Measurements from ENCODE around the gene BCR. TPM values are rescaled to one million over a fixed set of nuclear protein-coding genes. Genes with fewer than 3 reads are reported as not detected.

The BCR gene
- total RNA-seq, 1 donor from 2014 or later, result 118 TPM

DNA sequence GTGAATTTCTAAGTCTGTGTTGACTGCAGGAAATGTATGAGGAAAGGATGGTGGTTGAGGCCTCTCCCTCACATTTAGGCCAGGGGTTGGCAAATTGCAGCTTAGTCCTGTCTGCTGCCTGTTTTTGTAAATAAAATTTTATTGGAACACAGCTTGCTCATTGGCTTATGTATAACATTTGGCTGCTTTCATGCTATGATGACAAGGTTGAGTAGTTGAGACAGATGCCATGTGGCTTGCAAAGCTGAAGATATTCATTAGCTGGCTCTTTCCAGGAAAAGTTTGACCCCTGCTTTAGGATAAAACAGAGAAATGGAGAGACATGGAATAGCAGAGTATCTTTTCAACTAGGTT is 46.2 kb downstream of the BCR start:
- H3K27me3 ChIP-seq (ENCODE audit: control insufficient read depth, insufficient read depth, low read length), result no peaks in the 10 kb centered on the region
- no peak overlapping the region for H3K4me3 ChIP-seq (ENCODE audit: low read depth, low read length)
- FAIRE-seq, result no peak
- no peaks in the 10 kb centered on the region for H3K36me3 ChIP-seq (ENCODE audit: control insufficient read depth, insufficient read depth, low read length)
- TF ChIP-seq, protein P1, sequence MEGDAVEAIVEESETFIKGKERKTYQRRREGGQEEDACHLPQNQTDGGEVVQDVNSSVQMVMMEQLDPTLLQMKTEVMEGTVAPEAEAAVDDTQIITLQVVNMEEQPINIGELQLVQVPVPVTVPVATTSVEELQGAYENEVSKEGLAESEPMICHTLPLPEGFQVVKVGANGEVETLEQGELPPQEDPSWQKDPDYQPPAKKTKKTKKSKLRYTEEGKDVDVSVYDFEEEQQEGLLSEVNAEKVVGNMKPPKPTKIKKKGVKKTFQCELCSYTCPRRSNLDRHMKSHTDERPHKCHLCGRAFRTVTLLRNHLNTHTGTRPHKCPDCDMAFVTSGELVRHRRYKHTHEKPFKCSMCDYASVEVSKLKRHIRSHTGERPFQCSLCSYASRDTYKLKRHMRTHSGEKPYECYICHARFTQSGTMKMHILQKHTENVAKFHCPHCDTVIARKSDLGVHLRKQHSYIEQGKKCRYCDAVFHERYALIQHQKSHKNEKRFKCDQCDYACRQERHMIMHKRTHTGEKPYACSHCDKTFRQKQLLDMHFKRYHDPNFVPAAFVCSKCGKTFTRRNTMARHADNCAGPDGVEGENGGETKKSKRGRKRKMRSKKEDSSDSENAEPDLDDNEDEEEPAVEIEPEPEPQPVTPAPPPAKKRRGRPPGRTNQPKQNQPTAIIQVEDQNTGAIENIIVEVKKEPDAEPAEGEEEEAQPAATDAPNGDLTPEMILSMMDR (IDR thresholded peaks at IDR 0.05; ENCODE audit: insufficient read depth, low read length, severe bottlenecking), result no peak
- DNase-seq (ENCODE audit: low read depth), result no peak

DNA sequence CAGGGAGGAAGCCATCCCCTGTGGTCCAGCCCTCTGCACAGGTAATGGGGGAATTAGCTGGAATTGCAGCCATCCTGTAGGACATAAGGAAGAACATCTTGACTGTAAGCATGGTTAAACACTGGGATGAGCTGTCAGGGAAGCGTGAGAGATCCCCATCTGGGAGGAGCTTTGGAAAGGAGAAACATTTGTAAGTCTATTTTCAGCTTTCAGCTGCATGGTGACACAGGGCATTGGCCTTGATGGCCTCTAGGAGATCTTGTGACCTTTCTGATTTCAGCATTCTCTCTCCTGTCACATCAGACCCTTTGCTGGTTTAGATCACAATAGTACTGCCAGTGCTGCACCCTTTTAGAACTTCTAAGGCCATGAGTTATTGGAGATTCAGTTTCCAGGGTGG is 47.1 kb downstream of the BCR start:
- no peaks in the 10 kb centered on the region for H3K36me3 ChIP-seq (ENCODE audit: control insufficient read depth, insufficient read depth, low read length)
- no peak for DNase-seq (ENCODE audit: low read depth)
- no peak overlapping the region for H3K4me3 ChIP-seq (ENCODE audit: low read depth, low read length)
- no peaks in the 10 kb centered on the region for H3K27me3 ChIP-seq (ENCODE audit: control insufficient read depth, insufficient read depth, low read length)
- TF ChIP-seq, protein P1 (IDR thresholded peaks at IDR 0.05; ENCODE audit: insufficient read depth, low read length, severe bottlenecking), result no peak
- FAIRE-seq, result no peak

GRCh38 chr22:23228503-23228902 is 48.2 kb downstream of the BCR start:
- no peak for DNase-seq (ENCODE audit: low read depth)
- no peak for FAIRE-seq
- no peak overlapping the region for H3K4me3 ChIP-seq (ENCODE audit: low read depth, low read length)
- TF ChIP-seq, protein P1 (IDR thresholded peaks at IDR 0.05; ENCODE audit: insufficient read depth, low read length, severe bottlenecking), result no peak
- no peaks in the 10 kb centered on the region for H3K36me3 ChIP-seq (ENCODE audit: control insufficient read depth, insufficient read depth, low read length)
- H3K27me3 ChIP-seq (ENCODE audit: control insufficient read depth, insufficient read depth, low read length), result no peaks in the 10 kb centered on the region

DNA sequence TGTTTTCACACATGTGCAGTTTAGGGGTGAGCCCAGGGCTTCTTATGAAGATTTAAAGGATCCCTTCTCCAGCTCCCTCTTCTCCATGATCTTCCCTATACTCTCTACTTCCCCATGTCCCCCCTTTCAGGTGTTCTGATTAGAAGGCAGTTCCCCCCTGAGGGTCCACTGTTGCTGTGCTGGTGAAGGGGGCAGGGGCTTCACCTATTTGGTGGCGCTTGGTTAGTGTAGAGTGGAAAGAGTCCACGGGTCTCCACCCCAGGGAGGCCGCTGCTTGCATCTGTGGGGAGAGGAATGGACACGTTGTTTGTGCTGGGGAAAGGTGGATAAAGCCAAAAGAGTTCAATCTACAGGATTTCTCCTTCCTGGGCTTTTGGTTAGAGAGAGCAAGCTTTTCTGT is 49.3 kb downstream of the BCR start:
- FAIRE-seq (no peak), DNase-seq (ENCODE audit: low read depth) (no peak)
- Histone ChIP-seq H3K27me3 (ENCODE audit: control insufficient read depth, insufficient read depth, low read length) (no peaks in the 10 kb centered on the region), H3K4me3 (ENCODE audit: low read depth, low read length) (no peak overlapping the region), H3K36me3 (ENCODE audit: control insufficient read depth, insufficient read depth, low read length) (no peaks in the 10 kb centered on the region)
- TF ChIP-seq, protein P1 (IDR thresholded peaks at IDR 0.05; ENCODE audit: insufficient read depth, low read length, severe bottlenecking), result no peak

DNA sequence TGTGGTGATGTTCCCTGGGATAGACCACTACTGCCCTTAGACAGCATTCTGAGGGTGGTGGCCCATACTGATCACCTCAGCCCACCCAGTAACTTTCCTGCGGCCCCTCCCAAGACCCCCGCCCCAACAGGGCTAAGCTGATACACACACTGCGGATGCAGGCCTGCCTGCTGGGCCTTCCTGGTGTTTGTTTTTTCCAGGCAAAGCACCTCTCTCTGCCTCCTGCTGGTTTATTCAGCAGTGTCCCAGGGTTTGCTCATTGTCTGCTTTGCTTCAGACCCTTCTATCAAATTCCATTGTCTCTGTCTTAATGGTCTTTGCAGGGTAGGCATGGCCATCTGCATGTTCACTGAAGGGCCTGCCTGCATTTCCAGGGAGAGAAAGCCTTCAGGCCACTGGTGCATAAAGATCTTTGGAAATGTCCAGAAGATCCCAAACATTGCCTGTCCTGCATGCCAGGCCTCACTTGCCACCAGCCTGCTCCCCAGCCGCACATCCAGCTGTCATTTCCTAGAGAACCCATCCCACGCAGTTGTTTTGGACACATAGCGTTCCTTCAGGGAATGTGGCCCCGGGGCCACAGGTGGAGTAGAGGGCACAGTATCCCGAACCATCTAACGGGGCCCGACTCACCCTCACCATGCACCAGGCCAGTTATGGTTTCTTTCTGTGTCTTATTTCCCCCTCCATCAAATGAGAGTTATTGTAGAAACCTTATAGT is 50.2 kb downstream of the BCR start:
- FAIRE-seq, result no peak
- DNase-seq (ENCODE audit: low read depth), result no peak
- H3K4me3 ChIP-seq (ENCODE audit: low read depth, low read length), result no peak overlapping the region
- TF ChIP-seq, protein P1 (IDR thresholded peaks at IDR 0.05; ENCODE audit: insufficient read depth, low read length, severe bottlenecking), result no peak
- no peaks in the 10 kb centered on the region for H3K36me3 ChIP-seq (ENCODE audit: control insufficient read depth, insufficient read depth, low read length)
- no peaks in the 10 kb centered on the region for H3K27me3 ChIP-seq (ENCODE audit: control insufficient read depth, insufficient read depth, low read length)
